Measurements from ENCODE around the gene CDK5RAP1.

CDK5RAP1 gene

GRCh38 chr20:33373735-33374605, 27.3 kb downstream of the CDK5RAP1 start:
- FAIRE-seq: no peak

DNA sequence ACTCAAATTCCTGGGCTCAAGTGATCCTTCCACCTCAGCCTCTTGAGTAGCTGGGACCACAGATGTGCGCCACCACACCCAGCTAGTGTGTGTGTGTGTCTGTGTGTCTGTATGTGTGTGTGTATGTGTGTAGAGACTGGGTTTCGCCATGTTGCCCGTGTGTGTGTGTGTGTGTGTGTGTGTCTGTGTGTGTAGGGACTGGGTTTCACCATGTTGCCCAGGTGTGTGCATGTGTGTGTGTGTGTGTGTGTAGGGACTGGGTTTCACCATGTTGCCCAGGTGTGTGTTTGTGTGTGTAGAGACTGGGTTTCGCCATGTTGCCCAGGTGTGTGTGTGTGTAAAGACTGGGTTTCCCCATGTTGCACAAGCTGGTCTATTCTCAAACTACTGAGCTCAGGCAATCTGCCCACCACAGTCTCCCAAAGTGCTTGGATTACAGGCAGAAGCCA, 28.3 kb downstream of the CDK5RAP1 start:
- no peak for FAIRE-seq

GRCh38 chr20:33370291-33370690, 31.0 kb downstream of the CDK5RAP1 start:
- no peak for FAIRE-seq

DNA sequence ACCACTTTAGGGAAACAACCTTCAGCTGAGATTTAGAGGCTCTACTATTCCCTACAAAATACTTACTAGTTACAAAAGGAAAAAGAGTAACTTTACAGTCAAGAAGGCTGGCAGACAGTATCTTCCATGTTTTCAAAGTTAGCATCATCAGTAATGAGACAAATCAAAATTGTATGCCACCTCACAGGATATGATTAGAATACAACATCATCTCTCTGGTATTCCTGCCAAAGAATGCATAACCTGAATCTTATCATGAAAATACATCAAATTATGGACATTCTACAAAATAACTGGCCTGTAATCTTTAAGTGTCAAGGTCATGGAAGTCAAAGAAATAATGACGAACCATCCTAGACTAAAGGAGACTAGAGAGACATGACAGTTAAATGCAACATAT, 38.4 kb downstream of the CDK5RAP1 start:
- no peak for FAIRE-seq

DNA sequence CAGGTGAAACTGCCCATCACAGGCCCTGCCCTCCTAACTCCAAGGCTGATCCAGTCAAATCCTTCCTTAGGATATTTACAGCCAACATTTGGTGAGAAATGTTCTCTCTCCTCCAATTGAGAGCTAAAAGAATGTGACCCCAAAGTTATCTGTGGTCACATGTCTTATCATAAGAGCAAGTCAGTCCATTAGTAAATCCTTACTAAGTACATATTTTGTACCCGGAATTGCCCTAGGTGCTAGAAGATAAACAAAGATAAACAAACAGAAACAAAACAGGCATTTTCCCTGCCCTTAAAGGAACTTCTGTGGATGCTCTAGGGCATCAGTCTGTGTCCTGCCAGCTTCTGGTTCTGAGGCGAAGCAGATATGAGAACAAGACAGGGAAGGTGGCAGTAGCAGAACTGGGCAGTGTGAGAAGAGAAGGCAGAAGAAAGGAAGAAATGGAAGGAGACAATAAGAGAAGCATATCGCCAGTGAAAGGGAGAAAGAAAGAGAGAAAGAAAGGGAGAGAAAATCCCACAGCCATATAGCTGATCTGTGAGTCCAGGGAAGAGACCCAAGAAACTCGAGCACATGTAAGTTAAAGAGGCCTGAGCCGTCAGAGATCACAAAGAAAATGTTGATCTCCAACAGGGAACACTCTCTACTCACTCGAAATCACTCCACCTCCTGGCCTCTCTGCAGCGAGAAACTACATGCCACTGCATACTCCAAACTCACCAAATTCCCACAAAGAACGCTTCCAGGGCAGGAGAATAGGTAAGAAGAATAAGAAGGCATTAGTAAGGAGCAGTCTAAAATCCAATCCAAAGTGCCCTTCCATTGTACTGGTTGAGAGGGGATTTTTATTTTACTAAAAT, 41.7 kb downstream of the CDK5RAP1 start:
- FAIRE-seq: no peak

GRCh38 chr20:33353013-33353402, 48.3 kb downstream of the CDK5RAP1 start:
- no peak for FAIRE-seq

GRCh38 chr20:33352258-33353012, 48.9 kb downstream of the CDK5RAP1 start:
- FAIRE-seq: no peak

DNA sequence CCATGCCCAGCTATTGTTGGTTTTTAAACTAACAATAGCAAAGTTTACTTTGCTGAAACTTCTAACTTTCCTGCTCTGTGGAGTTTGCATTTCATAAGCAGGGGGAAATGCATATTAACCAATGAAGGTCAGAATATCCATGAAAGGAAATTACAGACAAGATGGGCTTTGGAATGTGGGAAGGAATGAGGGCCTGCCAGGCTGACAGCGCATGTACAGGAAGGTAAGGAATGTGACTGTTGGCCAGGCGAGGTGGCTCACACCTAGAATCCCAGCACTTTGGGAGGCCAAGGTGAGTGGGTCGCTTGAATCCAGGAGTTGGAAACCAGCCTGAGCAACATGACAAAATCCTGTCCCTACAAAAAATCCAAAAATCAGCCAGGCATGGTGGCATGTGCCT, 49.6 kb downstream of the CDK5RAP1 start:
- no peak for FAIRE-seq

GRCh38 chr20:33349493-33349892, 51.8 kb downstream of the CDK5RAP1 start:
- FAIRE-seq: no peak

- no peak for FAIRE-seq
These were observed 53.0 kb downstream of the CDK5RAP1 start for GRCh38 chr20:33348136-33348937.

GRCh38 chr20:33345342-33345741, 56.0 kb downstream of the CDK5RAP1 start:
- FAIRE-seq: no peak

DNA sequence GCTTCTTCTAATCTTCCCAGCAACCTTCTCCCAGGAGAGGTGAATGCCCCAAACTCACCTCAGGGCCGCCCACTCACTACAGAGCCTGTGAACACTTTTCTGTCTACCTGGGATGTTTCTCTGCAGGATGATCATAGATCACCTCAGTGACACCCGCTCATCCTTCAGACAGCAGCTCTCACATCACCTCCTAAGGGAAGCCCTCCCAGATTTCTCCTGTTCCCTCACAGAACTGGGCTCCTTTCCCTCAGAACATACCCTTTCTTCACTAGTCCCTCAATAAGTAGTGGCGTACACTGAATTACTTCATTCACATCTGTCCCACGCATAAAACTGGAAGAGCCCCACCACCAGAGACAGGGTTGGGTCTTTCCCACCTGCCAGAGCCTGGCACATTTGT, 57.8 kb downstream of the CDK5RAP1 start:
- no peak for FAIRE-seq

GRCh38 chr20:33339515-33340058, 61.7 kb downstream of the CDK5RAP1 start:
- no peak for FAIRE-seq

- no peak for FAIRE-seq
These were observed 62.7 kb downstream of the CDK5RAP1 start for GRCh38 chr20:33338467-33339258.

- no peak for FAIRE-seq
These were observed 63.7 kb downstream of the CDK5RAP1 start for GRCh38 chr20:33337531-33338165.

DNA sequence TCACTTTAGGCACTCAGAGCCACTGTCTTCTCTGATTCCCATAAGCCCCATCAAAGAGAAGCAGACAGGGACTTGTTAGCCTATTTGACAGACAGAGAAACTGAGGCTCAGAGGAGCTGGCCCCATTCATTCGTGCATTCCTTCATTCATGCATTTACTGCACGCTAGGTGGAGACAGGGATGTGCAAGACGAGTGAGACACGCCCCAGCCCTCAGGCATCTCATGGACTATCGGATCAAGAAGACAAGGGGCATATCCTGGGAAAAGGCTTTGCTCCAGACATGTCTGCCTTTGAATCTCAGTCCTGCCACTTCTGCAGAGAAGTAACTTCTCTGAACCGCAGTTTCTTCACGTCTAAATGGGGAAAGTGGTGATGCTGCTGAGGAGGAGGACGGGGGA, 64.2 kb downstream of the CDK5RAP1 start:
- no peak for FAIRE-seq

GRCh38 chr20:33336375-33336774, 64.9 kb downstream of the CDK5RAP1 start:
- FAIRE-seq: no peak

DNA sequence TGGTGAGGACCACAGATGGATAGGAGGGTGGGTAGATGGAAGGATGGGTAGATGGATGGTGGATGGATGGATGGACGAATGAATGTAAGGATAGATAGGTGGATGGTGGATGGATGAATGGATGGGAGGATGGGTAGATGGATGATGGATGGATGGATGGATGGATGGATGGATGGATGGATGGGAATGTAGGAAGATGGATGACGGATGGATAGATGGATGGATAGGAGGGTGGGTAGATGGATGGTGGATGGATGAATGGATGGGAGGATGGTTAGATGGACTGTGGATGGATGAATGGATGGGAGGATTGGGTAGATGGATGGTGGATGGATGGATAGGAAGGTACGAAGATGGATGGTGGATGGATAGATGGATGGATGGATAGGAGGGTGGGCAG, 67.2 kb downstream of the CDK5RAP1 start:
- FAIRE-seq: no peak

DNA sequence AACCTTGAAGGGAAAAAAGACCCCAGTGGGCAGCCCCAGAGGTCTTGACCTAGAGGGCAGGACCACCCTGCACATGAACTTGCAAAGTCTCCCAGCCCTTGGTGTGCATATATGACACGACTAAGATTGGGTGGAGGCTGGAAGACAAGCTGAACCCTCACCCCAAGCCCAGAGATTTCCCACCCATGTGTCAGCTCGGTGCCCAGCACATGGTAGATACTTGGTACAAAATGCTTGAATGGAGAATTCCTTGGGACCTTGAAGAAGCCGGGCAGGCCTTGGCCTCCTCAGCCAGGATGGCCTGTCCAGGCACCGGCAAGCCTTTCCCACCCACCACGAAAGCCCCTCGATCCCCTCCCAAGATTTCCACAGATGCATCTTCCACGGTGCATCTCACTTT, 67.7 kb downstream of the CDK5RAP1 start:
- FAIRE-seq: no peak

GRCh38 chr20:33332905-33333456, 68.3 kb downstream of the CDK5RAP1 start:
- FAIRE-seq: no peak
